GM21367 (cell line): ENCODE data around the gene RAB6B.

ENCODE experiments used
- ATAC-seq: cut with Tn5 transposase; IDR thresholded peaks from one replicate; pipeline ENCODE4 v1.9.1; 2021; ENCODE audit not compliant: unreplicated experiment

The RAB6B gene

DNA sequence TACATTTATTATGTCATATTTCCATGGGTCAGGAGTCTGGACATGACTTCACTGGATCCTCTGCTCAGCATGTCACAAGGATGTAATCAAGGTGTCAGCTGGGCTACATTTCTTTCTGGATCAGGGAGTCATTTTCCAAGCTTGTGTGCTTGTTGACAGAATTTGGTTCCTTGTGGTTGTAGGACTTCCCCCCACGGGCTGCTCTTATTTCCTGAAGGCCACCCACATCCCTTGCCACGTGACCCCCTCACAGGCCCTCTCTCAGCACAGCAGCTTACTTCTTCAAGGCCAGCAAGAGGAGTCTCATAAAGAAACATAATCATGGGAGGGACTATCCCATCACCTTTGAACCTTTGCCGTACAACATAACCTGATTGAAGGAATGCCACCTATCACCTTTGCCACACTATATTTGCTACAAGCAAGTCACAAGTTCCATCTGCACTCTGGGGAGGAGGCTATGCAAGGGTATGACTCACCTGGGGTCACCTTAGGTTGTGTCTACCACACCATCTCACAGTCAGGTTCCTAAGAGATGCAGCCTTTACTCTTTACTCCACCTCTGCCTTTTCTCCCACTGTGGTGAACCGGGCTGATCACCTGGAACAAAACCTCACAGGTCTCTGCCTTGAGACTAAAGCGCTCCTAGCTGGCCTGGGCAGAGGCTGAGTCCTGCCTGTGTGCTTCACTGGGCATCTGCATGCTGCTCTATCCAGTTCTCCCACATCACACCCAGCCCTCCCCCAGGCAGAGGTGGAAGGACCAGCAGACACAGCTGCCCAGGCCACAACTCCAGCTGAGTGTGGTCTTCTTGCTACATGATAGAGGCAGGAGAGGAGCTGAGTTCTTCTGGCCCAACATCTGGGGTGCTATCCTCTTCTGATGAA lies 13.5 kb downstream of the RAB6B start:
- ATAC-seq = no peak

DNA sequence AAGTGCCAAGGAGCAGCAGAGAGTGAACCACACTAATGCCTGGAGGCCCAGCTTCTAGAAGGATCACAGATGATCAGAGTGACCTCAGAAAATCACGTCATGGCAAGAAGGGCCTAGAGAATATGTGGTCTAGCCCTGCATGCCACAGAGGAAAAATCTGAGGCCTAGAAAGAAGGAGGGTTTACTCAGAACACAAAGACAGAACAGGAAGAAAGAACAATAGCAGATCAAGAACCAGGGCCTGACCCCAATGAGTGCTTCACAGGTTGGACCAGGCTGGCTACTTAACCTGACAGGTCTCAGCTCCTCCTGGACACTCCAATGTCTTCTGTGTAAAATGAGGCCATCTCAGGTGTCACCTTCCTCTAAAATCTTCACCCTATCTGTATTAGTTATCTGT lies 14.2 kb downstream of the RAB6B start:
- no peak for ATAC-seq

DNA sequence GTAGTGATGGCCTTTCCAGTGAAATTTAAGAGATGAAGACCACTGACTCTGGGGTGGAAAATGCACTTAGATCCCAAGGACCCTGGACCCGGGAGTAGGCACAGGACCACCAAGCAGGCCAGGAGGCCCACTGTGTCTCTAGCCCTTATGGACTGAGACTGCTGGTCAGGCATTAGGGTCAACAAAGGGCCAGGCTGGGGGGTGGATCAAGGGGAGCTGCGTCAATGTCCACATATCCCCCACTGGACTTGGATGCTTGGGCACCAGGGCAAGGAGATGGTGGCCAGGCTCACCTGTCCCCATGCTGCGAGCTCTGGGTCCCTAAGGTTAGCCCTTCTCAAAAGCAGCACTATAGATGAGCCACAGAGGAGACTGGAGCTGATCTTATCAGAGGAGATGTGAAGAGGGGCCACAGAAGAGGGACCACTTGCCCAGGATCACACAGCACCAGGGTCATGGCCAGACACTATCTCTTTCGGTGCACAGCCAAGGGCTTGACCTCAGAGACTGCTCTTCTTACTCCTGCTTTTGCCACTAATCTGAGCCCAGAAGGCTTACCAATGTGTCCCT lies 14.7 kb downstream of the RAB6B start:
- ATAC-seq = no peak

DNA sequence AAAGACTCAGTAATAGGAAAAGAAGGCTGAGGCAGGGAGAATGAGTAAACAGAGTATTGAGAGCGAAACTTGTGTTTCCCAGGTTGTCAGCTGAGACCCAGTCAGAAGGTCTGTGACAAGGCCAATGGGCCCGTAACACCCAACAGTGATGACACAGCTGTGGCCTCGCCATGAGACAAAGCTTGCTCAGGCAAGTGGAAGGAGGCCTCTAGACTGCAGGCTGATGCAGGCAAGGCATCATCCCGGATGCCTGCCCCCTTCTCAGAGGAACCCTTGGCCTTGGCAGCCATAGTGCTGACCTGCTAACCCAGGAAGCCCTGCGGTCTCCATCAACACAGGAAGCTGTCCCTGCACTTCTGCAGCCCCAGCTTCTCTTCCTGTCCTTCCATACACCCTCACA lies 15.4 kb downstream of the RAB6B start:
- ATAC-seq = no peak

DNA sequence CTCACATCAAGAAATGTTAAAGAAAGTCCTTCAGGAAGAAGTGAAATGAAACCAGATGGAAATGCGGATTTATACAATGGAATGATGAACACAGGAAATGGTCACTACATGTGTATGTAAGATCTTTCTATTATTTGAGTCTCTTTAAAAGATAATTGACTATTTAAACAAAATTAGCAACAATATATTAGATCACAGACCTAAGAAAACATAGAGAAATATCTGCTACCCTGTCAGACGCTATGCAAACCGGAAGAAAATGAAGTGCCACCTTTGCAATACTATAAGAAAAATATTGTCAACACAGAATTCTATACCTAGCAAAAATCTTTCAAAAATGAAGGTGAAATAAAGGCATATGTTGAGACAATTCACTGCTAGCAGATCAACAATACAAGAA lies 17.2 kb downstream of the RAB6B start:
- ATAC-seq = no peak

DNA sequence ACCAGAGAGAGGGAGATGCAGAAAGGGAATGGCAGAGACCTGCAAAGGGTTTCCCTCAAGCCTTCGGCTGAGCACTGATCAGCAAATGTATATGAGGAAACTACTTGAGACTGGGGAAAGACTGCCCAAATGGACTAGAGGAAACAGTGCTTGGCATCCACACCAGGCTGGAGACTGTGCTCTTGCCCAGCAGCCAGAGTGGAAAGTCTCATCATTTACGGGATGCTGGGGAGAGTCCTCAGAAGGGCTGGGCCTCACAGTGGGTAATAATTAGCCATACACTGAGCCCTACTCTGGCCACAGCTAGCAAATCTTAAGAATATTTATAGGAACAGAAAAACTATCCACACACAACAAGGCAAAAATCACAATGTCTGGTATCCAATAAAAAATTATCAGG lies 18.5 kb downstream of the RAB6B start:
- ATAC-seq = no peak

DNA sequence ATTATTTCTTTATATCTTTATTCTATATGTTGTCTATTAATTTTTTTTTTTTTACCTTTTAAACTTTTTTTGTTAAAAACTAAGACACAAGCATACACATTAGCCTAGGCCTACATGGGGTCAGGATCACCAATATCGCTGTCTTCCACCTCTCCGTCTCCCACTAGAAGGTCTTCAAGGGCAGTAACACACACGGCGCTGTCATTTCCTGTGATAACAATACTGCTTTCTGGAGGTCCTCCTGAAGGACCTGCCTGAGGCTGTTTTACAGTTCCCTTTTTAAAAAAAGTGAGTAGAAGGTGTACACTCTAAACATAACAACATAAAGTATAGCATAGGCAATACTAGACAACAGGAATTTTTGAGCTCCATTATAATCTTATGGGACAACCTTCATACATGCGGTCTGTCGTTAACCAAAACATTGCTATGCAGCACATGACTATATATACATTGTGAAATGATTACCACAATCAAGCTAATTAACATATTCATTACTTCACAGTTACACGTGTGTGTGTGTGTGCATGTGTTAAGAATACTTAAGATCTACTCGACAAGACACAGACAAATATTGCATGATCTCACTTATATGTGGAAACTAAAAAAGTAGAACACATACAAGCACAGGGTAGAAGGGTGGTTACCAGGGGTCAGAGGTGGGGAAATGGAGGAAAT lies 20.8 kb downstream of the RAB6B start:
- ATAC-seq = no peak

DNA sequence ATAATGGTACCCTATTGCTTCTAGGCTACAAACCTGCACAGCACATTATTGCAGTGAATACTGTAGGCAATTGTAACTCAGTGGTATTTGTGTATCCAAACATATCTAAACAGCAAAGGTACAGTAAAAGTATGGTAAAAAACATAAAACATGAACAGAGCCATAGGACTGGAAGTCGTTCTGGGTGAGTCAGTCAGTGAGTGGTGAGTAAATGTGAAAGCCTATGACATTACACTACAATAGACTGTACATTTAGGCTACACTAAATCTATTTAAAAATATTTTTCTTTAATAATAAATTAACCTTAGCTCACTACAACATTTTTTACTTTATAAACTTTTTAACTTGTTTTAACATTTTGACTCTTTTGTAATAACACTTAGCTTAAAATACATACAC lies 21.3 kb downstream of the RAB6B start:
- ATAC-seq = no peak

DNA sequence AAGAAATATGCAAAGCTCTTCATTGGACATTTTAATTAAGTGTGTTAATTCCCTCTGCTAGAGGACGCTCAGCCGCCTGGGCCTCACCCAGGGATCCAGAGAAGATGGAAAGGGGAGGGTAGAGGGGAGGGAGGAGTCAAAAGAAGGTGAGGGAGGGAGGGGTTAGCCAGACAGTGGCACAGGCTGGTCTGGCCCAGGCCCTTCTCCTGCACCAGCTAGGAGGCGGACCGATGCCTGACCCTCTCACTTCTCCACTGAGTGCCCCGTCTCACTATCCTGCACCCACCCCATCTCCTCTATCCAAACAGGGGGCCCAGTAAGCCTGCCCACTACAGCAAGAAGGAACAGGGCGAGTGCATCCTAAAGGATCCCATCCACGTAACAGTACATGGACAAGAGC lies 22.9 kb downstream of the RAB6B start:
- no peak for ATAC-seq

DNA sequence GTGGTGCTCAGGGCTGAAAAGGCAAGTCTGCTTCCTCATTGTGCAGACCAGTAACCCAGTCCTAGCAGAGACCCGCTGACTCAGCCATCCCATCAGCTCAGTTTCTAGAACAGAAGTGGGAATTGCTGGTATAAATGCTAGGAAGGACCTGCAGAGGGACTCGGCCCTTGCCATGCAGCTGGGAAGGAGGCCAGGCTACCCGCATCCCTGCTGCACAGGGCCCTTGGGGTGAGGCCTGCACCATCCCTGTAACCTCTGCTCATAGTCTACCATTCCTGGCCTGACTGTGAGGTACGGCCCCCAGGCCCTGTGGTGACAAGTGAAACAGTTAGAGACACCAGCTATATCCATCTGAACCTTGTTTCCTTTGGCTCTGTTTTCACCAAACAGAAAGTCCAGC lies 23.5 kb downstream of the RAB6B start:
- no peak for ATAC-seq

DNA sequence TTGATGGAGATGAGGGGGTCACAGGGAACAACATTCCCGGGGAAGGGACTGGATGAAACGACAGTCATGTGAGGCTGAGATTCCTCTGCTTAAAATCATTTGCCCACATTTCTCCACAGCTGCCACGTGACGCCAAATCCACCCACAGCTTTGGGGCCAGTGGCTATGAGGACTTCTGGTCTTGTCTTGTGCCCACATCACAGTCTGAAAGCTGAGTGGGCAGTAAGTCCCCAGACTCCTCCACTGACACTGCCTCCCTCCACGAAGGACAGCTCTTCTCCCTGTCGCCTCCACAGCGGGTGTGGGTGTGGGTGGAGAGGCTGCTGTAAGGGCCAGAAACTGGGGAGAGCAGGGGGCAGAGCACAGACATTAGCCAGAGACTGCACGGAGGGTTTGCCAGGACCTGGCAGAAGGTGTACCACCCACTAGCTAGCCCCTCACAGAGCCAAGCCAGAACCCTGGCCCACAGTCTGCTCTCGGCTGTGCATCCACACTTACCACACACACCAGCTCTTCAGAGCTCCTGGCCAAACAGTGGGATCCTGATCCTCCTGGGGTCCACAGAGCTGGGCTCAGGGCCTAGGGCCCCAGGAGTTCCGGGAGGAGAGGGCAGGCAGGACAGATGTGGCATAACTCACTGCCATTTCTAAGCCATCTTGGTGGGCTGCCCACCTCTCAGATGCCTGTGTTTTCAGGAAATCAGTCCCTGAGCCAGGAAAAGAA lies 24.2 kb downstream of the RAB6B start:
- no peak for ATAC-seq

DNA sequence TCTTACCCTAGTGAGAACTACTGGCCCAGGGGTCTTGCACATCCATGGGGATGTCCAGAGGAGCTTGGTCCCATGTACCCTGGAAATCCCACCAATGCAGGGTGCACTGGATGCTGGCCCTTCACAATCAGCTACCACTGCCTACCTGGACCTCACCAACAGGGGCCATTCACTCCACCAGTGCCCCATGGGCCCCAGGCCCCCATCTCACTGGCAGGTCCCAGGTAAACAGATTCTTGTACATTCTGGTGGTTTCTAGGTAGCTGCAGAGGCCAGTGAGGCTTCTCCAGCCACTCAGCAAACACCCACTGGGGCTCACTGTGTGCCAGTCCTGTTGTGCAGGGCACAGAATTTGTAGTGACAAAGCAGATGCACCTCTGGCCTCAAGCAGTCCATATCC lies 24.9 kb downstream of the RAB6B start:
- no peak for ATAC-seq

DNA sequence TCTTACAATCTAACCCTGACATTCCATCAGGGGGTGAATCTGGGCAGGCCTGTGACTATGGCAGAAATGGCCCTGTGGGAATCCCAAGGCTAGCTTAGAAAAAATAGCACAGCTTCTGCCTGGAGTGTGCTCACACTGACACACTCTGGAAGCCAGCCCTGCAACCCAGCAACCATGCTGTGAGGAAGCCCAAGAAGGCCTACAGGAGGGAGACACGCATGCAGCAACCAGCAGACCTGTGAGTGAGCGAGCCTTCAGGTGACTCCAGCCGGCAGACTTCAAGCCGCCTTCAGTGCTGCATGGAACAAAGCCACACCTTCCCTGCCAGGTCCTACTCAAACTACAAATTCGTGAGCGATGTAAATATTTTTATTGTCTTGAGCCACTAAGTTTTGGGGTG lies 26.1 kb downstream of the RAB6B start:
- ATAC-seq = no peak

DNA sequence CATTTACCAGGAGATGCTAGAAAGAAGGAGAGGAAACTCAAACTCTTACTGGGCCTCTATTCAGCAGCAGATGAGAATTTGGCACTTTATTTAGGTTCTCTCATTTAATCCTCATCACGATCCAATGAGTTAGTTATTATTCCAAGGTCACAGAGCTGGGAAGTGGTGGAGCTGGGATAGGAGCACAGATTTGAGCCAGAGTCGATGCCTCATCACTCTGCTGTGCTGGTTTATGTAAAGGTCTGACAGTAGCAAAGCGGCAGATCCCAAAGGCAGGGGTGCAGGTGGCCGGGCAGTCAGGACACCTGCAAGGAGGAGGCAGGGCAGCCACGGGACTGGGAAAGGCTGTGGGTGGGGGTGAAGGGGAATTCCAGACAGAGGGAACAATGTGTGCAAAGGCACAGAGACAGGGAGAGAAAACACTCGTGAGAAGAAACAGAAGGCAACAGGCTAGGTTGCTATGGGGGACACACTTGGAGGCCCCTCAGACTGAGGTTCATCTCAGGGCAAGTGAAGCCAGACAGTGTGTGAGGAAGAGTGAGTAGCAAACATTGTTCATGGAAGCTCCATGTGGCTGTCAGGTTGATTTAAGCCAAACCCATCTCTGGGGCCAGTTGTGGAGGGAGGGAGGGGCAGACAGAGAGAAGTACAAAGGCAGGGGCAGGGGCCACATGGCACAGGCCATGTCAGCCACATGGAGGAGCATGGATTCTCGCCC lies 26.8 kb downstream of the RAB6B start:
- no peak for ATAC-seq

DNA sequence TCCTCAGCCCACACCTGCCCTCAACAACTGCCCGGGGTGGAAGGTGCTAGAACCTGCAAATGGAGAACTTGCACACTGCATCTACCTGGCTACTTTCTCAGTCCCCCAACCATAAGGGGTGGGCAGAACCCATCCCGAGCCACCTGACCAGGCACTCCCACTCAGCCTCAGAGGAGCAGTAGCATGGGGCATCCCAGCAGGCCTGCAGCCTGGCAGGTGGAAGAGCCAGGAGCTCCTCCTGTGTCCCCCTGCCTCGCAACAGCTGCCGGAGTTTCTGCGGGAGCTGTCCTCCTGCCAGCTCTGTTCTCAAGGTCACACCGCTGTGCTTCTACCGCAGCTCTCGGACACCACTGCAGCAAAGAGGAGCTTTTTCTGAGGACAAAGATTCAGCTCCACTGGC lies 27.5 kb downstream of the RAB6B start:
- ATAC-seq = no peak

DNA sequence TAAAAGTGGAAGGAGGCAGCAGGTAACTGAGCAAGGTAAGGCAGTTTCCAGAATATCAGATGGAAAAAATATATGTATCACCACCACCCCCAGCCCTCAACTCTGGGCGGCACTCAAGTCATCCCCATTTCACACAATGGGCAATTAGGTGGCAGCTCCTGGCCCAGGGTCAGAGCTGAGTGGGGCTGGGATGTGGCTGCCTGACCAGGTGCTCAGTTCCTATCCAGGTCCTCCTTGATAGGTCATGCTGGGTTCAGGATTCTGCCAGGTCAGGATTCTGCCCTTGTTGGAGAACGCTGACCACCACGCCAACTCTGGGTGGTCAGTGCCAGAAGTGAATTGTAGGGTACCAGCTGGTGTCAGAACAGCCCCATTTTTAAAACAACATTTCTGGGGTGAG lies 29.5 kb downstream of the RAB6B start:
- no peak for ATAC-seq

DNA sequence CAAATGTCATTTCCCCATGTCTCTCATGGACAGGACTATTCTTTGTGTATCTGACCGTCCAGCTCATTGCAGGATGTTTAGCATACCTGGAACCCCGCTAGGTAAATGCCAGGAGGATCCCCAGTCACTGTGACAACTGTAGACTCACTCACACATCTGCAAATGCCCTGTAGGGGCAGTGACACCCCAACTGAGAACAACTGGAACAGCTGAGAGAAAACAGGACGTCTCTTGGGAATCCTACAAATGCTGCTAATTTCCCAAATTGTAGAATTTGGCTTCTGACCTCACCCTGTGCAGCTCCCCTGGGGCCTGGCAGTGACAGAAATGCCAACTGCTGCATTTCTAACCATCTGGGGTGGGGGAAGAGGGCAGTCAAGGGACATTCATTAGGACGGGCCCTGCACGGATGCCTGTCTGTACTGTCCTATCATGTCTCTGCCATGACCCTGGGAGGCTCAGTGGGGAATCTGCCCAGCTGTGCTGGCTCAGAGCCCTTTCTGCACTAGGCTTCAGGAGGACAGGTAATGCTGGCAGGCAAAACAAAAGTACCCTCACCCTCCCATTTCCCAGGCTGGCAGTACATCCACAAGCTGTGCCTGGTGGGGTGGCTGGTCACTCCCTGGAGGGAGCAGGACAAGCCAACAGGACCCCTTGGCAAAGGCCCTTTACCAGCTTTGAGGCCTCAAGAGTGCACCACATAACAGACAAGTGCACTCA lies 30.4 kb downstream of the RAB6B start:
- ATAC-seq = no peak

DNA sequence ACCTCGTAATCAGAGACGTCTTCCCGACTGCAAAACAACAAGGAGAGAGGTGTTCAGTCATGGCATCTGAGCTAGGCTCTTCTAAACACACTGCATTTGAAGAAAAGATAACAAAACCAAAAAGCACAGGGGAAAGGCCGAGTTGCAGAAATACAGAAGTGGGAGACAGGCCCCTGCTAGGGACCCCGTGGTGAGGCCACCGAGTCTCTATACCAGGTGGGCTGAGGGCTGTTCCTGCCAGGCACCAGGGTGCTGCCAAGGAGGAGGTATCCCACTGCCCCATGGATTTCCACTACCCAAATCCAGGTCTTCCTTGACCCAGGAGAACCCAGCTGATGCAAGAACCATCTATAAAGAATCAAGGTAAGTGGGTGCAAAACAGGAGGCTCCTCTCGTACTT lies 31.1 kb downstream of the RAB6B start:
- ATAC-seq = no peak

DNA sequence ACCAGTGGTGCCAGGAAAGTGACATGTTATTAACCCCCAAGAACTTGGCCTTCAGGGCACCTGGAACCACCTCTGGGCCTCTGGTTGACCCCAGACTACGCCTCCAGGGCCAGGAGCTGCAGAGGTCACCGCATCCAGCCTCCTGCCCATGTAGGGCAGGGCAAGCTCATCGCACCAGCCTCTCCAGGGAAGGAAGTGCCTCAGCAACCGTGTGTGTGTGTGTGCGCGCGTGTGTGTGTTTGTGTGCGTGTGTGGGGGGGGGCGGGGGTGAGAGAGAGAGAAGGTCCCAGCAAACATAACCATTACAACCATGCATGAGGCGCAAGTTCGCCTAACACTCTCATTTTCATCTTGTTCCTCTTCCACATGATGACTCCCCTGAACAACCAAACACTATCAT lies 31.8 kb downstream of the RAB6B start:
- ATAC-seq = no peak

DNA sequence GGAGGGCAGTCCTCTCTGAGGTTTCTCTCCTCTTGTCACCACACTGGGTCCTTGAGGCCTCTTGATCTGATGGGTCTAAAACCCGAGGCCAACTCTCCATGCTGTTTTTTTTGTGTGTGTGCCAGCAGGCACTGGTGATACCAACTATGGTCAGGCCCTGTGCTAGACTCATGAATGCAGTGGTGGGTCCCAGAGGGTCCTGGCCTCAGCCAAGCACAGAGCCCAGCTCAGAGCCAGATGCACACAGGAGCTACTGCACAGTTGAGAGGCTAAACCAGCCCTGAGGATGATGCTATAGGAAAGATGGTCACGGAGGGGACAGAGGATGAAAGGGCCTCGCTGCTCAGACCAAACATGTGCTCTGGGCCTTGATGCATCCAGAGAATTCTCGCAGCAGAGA lies 33.5 kb downstream of the RAB6B start:
- no peak for ATAC-seq
